ENCODE measurements around the gene NSRP1. TPM values are rescaled to one million over a fixed set of nuclear protein-coding genes. Genes with fewer than 3 reads are reported as not detected.

Gene NSRP1
- total and polyA plus RNA-seq, 7 donors = 13.6 to 32.7 (median 19.4) TPM

DNA sequence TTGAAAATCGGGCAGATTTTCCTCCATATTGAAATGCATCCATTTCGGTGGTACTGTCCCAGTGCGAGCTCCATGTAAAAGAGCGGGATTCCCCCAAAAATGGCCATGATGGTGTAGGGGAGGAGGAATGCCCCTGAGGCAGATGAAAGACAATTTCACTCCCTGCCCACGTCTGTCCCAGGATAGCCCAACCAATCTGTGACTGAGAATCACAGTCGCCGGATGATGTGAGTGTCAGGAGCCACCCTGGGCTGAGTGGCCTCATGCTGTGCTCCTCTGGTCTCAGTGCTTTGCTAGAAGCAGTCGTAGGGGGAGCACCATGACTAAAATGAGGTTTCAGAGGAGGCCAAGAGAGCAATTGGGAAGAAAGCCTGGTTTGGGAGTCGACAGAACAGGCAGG lies 102.2 kb downstream of the NSRP1 start:
- H3K4me3 ChIP-seq = no peak overlapping the region
- no peaks in the 10 kb centered on the region for H3K27me3 ChIP-seq (ENCODE audit: insufficient read depth in 3 of 3, low read length in 2 of 3)
- no peaks in the 10 kb centered on the region for H3K9me3 ChIP-seq
- 75 to 78% (median 77%) methylated on average over 9 of the region's 9 CpGs for WGBS, 3 donors
- H3K4me1 ChIP-seq = no peaks in the 10 kb centered on the region
- H3K36me3 ChIP-seq (ENCODE audit: insufficient read depth in 1 of 2, low read depth in 1 of 2) = no peaks in the 10 kb centered on the region
- DNase-seq = no peak
- TF ChIP-seq CTCF (IDR thresholded peaks at IDR 0.05) = no peak
- ATAC-seq = no peak
- no peak overlapping the region for H3K27ac ChIP-seq
- intact Hi-C loops (cut with DNase I) = no loop called here

DNA sequence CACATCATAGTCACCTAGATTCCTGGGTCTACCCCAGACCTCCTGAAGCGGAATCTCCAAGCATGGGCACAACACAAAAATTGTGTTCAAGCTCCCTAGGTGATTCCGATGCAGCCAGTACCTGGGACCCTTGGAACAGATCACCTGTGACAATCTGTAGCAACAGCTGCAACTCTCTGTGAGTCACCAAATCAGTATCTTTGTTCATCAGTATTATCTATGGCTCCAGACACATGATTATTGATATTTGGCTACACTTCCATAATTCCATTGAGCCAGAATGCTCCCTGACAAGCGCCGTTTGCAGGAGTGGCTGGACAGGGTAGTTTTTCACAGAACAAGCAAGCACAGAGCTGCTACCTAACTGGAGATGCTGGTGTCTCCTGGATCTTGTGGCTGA lies 102.7 kb downstream of the NSRP1 start:
- DNase-seq (no peak), ATAC-seq (no peak)
- WGBS, 3 donors = 84 to 87% (median 86%) methylated on average over 4 of the region's 4 CpGs
- Histone ChIP-seq H3K4me3 (no peak overlapping the region), H3K27me3 (ENCODE audit: insufficient read depth in 3 of 3, low read length in 2 of 3) (no peaks in the 10 kb centered on the region), H3K9me3 (no peaks in the 10 kb centered on the region), H3K27ac (no peak overlapping the region), H3K36me3 (ENCODE audit: insufficient read depth in 1 of 2, low read depth in 1 of 2) (no peaks in the 10 kb centered on the region), H3K4me1 (no peaks in the 10 kb centered on the region)
- no peak for TF ChIP-seq CTCF (IDR thresholded peaks at IDR 0.05)
- intact Hi-C loops (cut with DNase I) = no loop called here

DNA sequence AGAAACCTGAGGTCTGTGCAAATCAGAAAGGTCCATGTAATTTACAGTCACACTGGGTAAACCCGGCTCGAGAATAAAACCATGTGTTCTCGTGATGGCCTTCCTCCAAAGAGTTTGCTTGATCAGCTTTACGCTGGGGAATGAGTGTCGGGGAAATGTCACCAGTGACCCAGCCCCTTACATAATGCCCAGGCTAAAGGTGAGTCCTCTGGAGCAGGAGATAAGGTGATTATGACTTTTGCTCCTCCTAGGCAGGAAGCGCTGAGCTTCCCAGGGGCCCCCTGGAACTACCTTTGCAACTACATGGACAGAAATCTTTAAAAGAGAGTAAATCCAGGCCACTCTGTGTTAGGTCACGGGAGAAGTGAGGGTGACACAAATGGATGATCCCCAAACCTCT lies 103.2 kb downstream of the NSRP1 start:
- H3K4me3 ChIP-seq = no peak overlapping the region
- DNase-seq = no peak
- intact Hi-C loops (cut with DNase I) = no loop called here
- 49 to 54% (median 51%) methylated on average over 7 of the region's 7 CpGs for WGBS, 3 donors
- H3K9me3 ChIP-seq = no peaks in the 10 kb centered on the region
- no peak for ATAC-seq
- no peak for TF ChIP-seq CTCF (IDR thresholded peaks at IDR 0.05)
- H3K36me3 ChIP-seq (ENCODE audit: insufficient read depth in 1 of 2, low read depth in 1 of 2) = no peaks in the 10 kb centered on the region
- H3K27ac ChIP-seq = no peak overlapping the region
- H3K27me3 ChIP-seq (ENCODE audit: insufficient read depth in 3 of 3, low read length in 2 of 3) = no peaks in the 10 kb centered on the region
- H3K4me1 ChIP-seq = no peaks in the 10 kb centered on the region

DNA sequence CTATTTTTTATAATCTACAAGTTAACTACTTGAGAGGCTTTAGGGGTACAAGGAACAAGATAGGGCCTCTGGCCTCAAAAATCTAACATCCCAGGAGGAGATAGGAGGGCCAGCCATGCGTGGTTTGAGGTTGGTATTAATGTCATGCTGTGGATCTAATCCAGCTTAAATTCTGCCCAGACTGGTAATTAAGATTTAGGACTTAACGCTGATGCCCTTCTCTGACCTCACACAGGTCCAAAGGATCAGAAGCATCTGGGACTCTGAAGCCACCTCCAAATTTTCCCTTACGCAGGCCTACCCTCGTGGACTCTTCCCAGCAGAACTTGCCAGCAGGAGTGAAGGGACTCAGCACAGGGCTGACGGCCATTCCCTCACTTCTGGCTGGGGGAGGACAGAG lies 103.8 kb downstream of the NSRP1 start:
- DNase-seq (no peak), ATAC-seq (no peak)
- 75 to 89% (median 78%) methylated on average over 5 of the region's 5 CpGs for WGBS, 3 donors

More for the DNA sequence above, 103.8 kb downstream of the NSRP1 start:
- H3K9me3 ChIP-seq = no peaks in the 10 kb centered on the region
- TF ChIP-seq CTCF (IDR thresholded peaks at IDR 0.05) = no peak
- H3K4me3 ChIP-seq = no peak overlapping the region
- no peak overlapping the region for H3K27ac ChIP-seq
- H3K27me3 ChIP-seq (ENCODE audit: insufficient read depth in 3 of 3, low read length in 2 of 3) = no peaks in the 10 kb centered on the region
- H3K4me1 ChIP-seq = no peaks in the 10 kb centered on the region
- intact Hi-C loops (cut with DNase I) = no loop called here
- no peaks in the 10 kb centered on the region for H3K36me3 ChIP-seq (ENCODE audit: insufficient read depth in 1 of 2, low read depth in 1 of 2)
